GM19468 (cell line): ENCODE data around the gene MYLK.

Experiments used
- ATAC-seq: cut with Tn5 transposase; IDR thresholded peaks from one replicate; pipeline ENCODE4 v1.9.1; 2021; ENCODE audit warnings: mild to moderate bottlenecking, moderate library complexity, moderate number of reproducible peaks; ENCODE audit not compliant: unreplicated experiment; ENCODE audit errors: extremely low read depth

The MYLK gene

GRCh38 chr3:123800362-123800682 lies 83.8 kb downstream of the MYLK start:
- no peak for ATAC-seq

GRCh38 chr3:123799544-123800361 lies 84.4 kb downstream of the MYLK start:
- ATAC-seq = no peak

- no peak for ATAC-seq
These were observed 85.6 kb downstream of the MYLK start for GRCh38 chr3:123798550-123798949.

- ATAC-seq = no peak
These were observed 88.5 kb downstream of the MYLK start for GRCh38 chr3:123795471-123796251.

GRCh38 chr3:123793425-123793824 lies 90.7 kb downstream of the MYLK start:
- ATAC-seq = no peak

GRCh38 chr3:123792473-123793201 lies 91.5 kb downstream of the MYLK start:
- no peak for ATAC-seq

- ATAC-seq = no peak
These were observed 92.2 kb downstream of the MYLK start for GRCh38 chr3:123791898-123792297.

- no peak for ATAC-seq
These were observed 92.7 kb downstream of the MYLK start for GRCh38 chr3:123791417-123791816.

GRCh38 chr3:123791073-123791370 lies 93.1 kb downstream of the MYLK start:
- ATAC-seq = no peak

GRCh38 chr3:123790254-123791072 lies 93.7 kb downstream of the MYLK start:
- no peak for ATAC-seq

- no peak for ATAC-seq
These were observed 94.4 kb downstream of the MYLK start for GRCh38 chr3:123789760-123790159.

- ATAC-seq = no peak
These were observed 95.0 kb downstream of the MYLK start for GRCh38 chr3:123789160-123789559.

- ATAC-seq = no peak
These were observed 95.4 kb downstream of the MYLK start for GRCh38 chr3:123788710-123789109.

GRCh38 chr3:123787133-123787532 lies 97.0 kb downstream of the MYLK start:
- ATAC-seq = no peak

- no peak for ATAC-seq
These were observed 98.5 kb downstream of the MYLK start for GRCh38 chr3:123785602-123786001.

- ATAC-seq = no peak
These were observed 100.3 kb downstream of the MYLK start for GRCh38 chr3:123783811-123784210.

GRCh38 chr3:123783050-123783689 lies 101.0 kb downstream of the MYLK start:
- ATAC-seq = no peak

- no peak for ATAC-seq
These were observed 101.6 kb downstream of the MYLK start for GRCh38 chr3:123782488-123782887.

- ATAC-seq = no peak
These were observed 102.4 kb downstream of the MYLK start for GRCh38 chr3:123781571-123782275.
